H1 (cell line): ENCODE results near the gene KRTCAP2. TPM values are rescaled to one million over a fixed set of nuclear protein-coding genes. Genes with fewer than 3 reads are reported as not detected.

ENCODE experiments used
- CTCF ChIA-PET: fragments of 300-600 bp; sonication (Branson Sonifier 250); formaldehyde crosslinking; loops from one replicate; lab custom pipeline; 2021; ENCODE audit not compliant: partially characterized antibody; lab: Charles Lee
- POLR2A ChIA-PET: fragments of 300-600 bp; sonication (Branson Sonifier 250); formaldehyde crosslinking; loops from one replicate; lab custom pipeline; 2021; ENCODE audit warnings: inconsistent platforms; ENCODE audit not compliant: partially characterized antibody; lab: Charles Lee
- DNase-seq, 2 experiments: peaks; one replicate each; pipeline versions ENCODE4 v3.0.0 to v3.0.0-alpha.2; 2010 to 2022; ENCODE audit warnings: low spot score in 2 of 2, low read depth in 1 of 2, mixed read lengths in 1 of 2
- FAIRE-seq: peaks from 2 replicates; lab custom pipeline; 2011; peaks lifted over from hg19 to GRCh38; lab: Jason Lieb, UNC
- H2AFZ ChIP-seq: 2 replicates; pipeline ENCODE4 v1.8.1; 2012; ENCODE audit warnings: low read length, inconsistent platforms
- H2AK5ac ChIP-seq: 2 replicates; pipeline ENCODE4 v1.6.1; 2013; ENCODE audit warnings: low read depth, low read length
- H2BK120ac ChIP-seq: replicated peaks from 2 replicates; pipeline ENCODE3; 2013; ENCODE audit warnings: low read depth, low read length, inconsistent platforms
- H2BK12ac ChIP-seq: 2 replicates; pipeline ENCODE4 v1.6.1; 2013; ENCODE audit warnings: low read depth, low read length
- H2BK15ac ChIP-seq: 2 replicates; pipeline ENCODE4 v1.6.1; 2013; ENCODE audit warnings: low read length
- H2BK20ac ChIP-seq: 2 replicates; pipeline ENCODE4 v1.6.1; 2013; ENCODE audit warnings: low read length
- H2BK5ac ChIP-seq: 2 replicates; pipeline ENCODE4 v1.6.1; 2013; ENCODE audit warnings: low read depth, low read length
- H3K14ac ChIP-seq: 2 replicates; pipeline ENCODE4 v1.6.1; 2013; ENCODE audit warnings: inconsistent platforms; ENCODE audit not compliant: insufficient read length
- H3K18ac ChIP-seq: 2 replicates; pipeline ENCODE4 v1.6.1; 2013; ENCODE audit warnings: low read length; ENCODE audit errors: extremely low read depth
- H3K23ac ChIP-seq: 2 replicates; pipeline ENCODE4 v1.6.1; 2013; ENCODE audit warnings: inconsistent platforms; ENCODE audit not compliant: insufficient read length
- H3K23me2 ChIP-seq: 2 replicates; pipeline ENCODE4 v1.6.1; 2013; ENCODE audit warnings: low read depth, low read length
- H3K27ac ChIP-seq: 2 replicates; pipeline ENCODE4 v1.6.1; 2011; ENCODE audit warnings: low read depth, low read length, inconsistent platforms
- H3K27me3 ChIP-seq, 4 experiments: replicated peaks in 1 of 4; 1 replicate in 1 of 4; 2 replicates in 3 of 4; pipeline versions ENCODE4 v1.6.1 to v1.8.1; 2011 to 2013; ENCODE audit warnings: low read length in 3 of 4, mild to moderate bottlenecking in 3 of 4, inconsistent platforms in 2 of 4, mixed read lengths in 2 of 4, moderate library complexity in 1 of 4; ENCODE audit not compliant: control insufficient read depth in 3 of 4, insufficient read depth in 3 of 4; ENCODE audit errors: extremely low read depth in 1 of 4
- H3K36me3 ChIP-seq, 4 experiments: 2 replicates each; pipeline versions ENCODE4 v1.6.1 to v1.8.1; 2011 to 2013; ENCODE audit warnings: mild to moderate bottlenecking in 4 of 4, low read length in 3 of 4, moderate library complexity in 2 of 4, control low read depth in 1 of 4, inconsistent platforms in 1 of 4; ENCODE audit not compliant: insufficient read depth in 4 of 4, control insufficient read depth in 2 of 4
- H3K4ac ChIP-seq: replicated peaks from 2 replicates; pipeline ENCODE3; 2013; ENCODE audit warnings: low read length, low read depth, mixed read lengths, inconsistent platforms; ENCODE audit not compliant: insufficient read length
- H3K4me1 ChIP-seq, 4 experiments: replicated peaks in 1 of 4; 1 replicate in 1 of 4; 2 replicates in 3 of 4; pipeline versions ENCODE4 v1.6.1 to v1.8.1; 2011 to 2013; ENCODE audit warnings: low read length in 3 of 4, inconsistent platforms in 2 of 4, mixed read lengths in 1 of 4; ENCODE audit not compliant: insufficient read depth in 4 of 4, control insufficient read depth in 3 of 4
- H3K4me2 ChIP-seq, 2 experiments: 2 replicates each; pipeline versions ENCODE4 v1.6.1 to v1.8.1; 2011 to 2013; ENCODE audit warnings: low read depth in 2 of 2, low read length in 2 of 2, control low read depth in 1 of 2, inconsistent platforms in 1 of 2, mild to moderate bottlenecking in 1 of 2; ENCODE audit not compliant: insufficient read depth in 1 of 2
- H3K4me3 ChIP-seq, 4 experiments: fragments of 200-600, 300-600 bp in 1 of 4; sonication (generic), shearing (Covaris generic), sonication (Bioruptor Twin) in 1 of 4; 2 replicates each; pipeline versions ENCODE4 v1.5.1 to v1.8.1; 2011 to 2016; ENCODE audit warnings: low read length in 4 of 4, low read depth in 3 of 4, control low read depth in 2 of 4, inconsistent platforms in 2 of 4, mild to moderate bottlenecking in 2 of 4, mixed read lengths in 1 of 4, moderate library complexity in 1 of 4; ENCODE audit not compliant: insufficient read depth in 2 of 4; ENCODE audit errors: extremely low read depth in 1 of 4
- H3K56ac ChIP-seq: replicated peaks from 2 replicates; pipeline ENCODE3; 2013; ENCODE audit warnings: low read depth, mild to moderate bottlenecking, mixed read lengths, low read length, inconsistent platforms; ENCODE audit not compliant: insufficient read length
- H3K79me1 ChIP-seq: 2 replicates; pipeline ENCODE4 v1.6.1; 2013; ENCODE audit warnings: low read depth, low read length, control low read depth
- H3K79me2 ChIP-seq, 2 experiments: 2 replicates each; pipeline versions ENCODE4 v1.6.1 to v1.8.1; 2012 to 2013; ENCODE audit warnings: low read length in 2 of 2, mild to moderate bottlenecking in 2 of 2, inconsistent platforms in 1 of 2; ENCODE audit not compliant: insufficient read depth in 2 of 2, control insufficient read depth in 1 of 2
- H3K9ac ChIP-seq, 4 experiments: replicated peaks in 1 of 4; 1 replicate in 1 of 4; 2 replicates in 3 of 4; pipeline versions ENCODE4 v1.6.1 to v1.8.1; 2011 to 2013; ENCODE audit warnings: low read depth in 3 of 4, low read length in 3 of 4, control low read depth in 2 of 4, mild to moderate bottlenecking in 2 of 4, moderate library complexity in 2 of 4, inconsistent platforms in 1 of 4; ENCODE audit errors: extremely low read depth in 1 of 4
- H3K9me3 ChIP-seq, 2 experiments: 2 replicates each; pipeline versions ENCODE4 v1.6.1 to v1.8.1; 2012 to 2013; ENCODE audit warnings: mild to moderate bottlenecking in 2 of 2, moderate library complexity in 2 of 2, control low read depth in 1 of 2, inconsistent platforms in 1 of 2, low read depth in 1 of 2, low read length in 1 of 2, mixed read lengths in 1 of 2; ENCODE audit not compliant: insufficient read depth in 2 of 2
- H4K20me1 ChIP-seq, 2 experiments: replicated peaks in 1 of 2; 2 replicates each; pipeline versions ENCODE3 to v1.8.1; 2011 to 2013; ENCODE audit warnings: inconsistent platforms in 2 of 2, low read length in 2 of 2, mild to moderate bottlenecking in 1 of 2; ENCODE audit not compliant: insufficient read depth in 2 of 2, control insufficient read depth in 1 of 2
- H4K5ac ChIP-seq: 2 replicates; pipeline ENCODE4 v1.6.1; 2013; ENCODE audit warnings: low read length, low read depth, mixed read lengths, inconsistent platforms; ENCODE audit not compliant: insufficient read length
- H4K8ac ChIP-seq: 2 replicates; pipeline ENCODE4 v1.8.0; 2013; ENCODE audit warnings: mild to moderate bottlenecking, moderate library complexity, low read length, inconsistent platforms; ENCODE audit not compliant: insufficient read depth; ENCODE audit errors: extremely low read depth
- H4K91ac ChIP-seq: replicated peaks from 2 replicates; pipeline ENCODE3; 2013; ENCODE audit warnings: low read length, mixed read lengths, inconsistent platforms; ENCODE audit not compliant: insufficient read length
- ASH2L ChIP-seq: fragments of 200-600, 300-600 bp; sonication (generic); IDR thresholded peaks from one replicate; pipeline ENCODE4 v1.7.1; 2017; ENCODE audit warnings: low read length
- EP300 ChIP-seq, 2 experiments: IDR thresholded peaks; 1 replicate in 1 of 2; 2 replicates in 1 of 2; pipeline ENCODE4 v1.6.1; 2011 to 2012; ENCODE audit warnings: low read depth in 2 of 2, low read length in 2 of 2, mild to moderate bottlenecking in 2 of 2, borderline replicate concordance in 1 of 2, inconsistent platforms in 1 of 2, moderate library complexity in 1 of 2
- FOSL1 ChIP-seq: IDR thresholded peaks from 2 replicates; pipeline ENCODE4 v1.6.1; 2011; ENCODE audit warnings: mild to moderate bottlenecking, low read depth, low read length, moderate library complexity; ENCODE audit not compliant: insufficient read depth
- RBBP5 ChIP-seq: IDR thresholded peaks from 2 replicates; pipeline ENCODE4 v1.7.1; 2012; ENCODE audit warnings: low read depth, mild to moderate bottlenecking, inconsistent platforms, low read length, moderate library complexity, borderline replicate concordance
- SP1 ChIP-seq: IDR thresholded peaks from 2 replicates; pipeline ENCODE4 v1.6.1; 2011; ENCODE audit warnings: low read depth, low read length
- WGBS, 2 experiments: shearing (Covaris generic) in 1 of 2; methylation state at CpG; one replicate each; pipeline versions ENCODE4 v1.1.6 to v1.1.7; 2013 to 2015; ENCODE audit warnings: low lambda C conversion rate in 2 of 2, mixed read lengths in 2 of 2, inconsistent platforms in 1 of 2, low coverage in 1 of 2, missing lambda C conversion rate in 1 of 2; ENCODE audit not compliant: insufficient replicate concordance in 2 of 2, insufficient coverage in 1 of 2, insufficient read length in 1 of 2; ENCODE audit errors: extremely low coverage in 1 of 2, missing lambda C conversion rate in 1 of 2; 5-methylcytosine and 5-hydroxymethylcytosine counted together
- polyA plus RNA-seq, 7 experiments: library from polyadenylated mRNA; depleted of rRNA in 3 of 7; stranded (reverse) in 5 of 7; unstranded in 2 of 7; fragments of >200 nt in 5 of 7; fragments of 200-250 nt in 2 of 7; gene quantifications; 1 replicate in 5 of 7; 2 replicates in 1 of 7; 4 replicates in 1 of 7; pipeline versions ENCODE4 v1.2.1 to v1.2.3, GENCODE V29; 2011 to 2013; ENCODE audit warnings: missing spikeins in 2 of 7, mixed read lengths in 2 of 7
- total RNA-seq: library from RNA; stranded (reverse); fragmentation: NEBNext Ultra II Directional; extraction: Animal tissue kit (Norgen Biotek cat#: 25700); gene quantifications from 2 replicates; pipeline ENCODE4 v1.2.1, GENCODE V29; 2021
- TF ChIP-seq, protein P1 (sequence below): IDR thresholded peaks from 2 replicates; pipeline ENCODE4 v1.6.1; 2012; ENCODE audit warnings: inconsistent platforms

Gene KRTCAP2
- total and polyA plus RNA-seq, 2 of the 8 experiments (the other 6 are each of a cell fraction or from before 2014, with no cell fraction given) = 146 to 317 TPM

DNA sequence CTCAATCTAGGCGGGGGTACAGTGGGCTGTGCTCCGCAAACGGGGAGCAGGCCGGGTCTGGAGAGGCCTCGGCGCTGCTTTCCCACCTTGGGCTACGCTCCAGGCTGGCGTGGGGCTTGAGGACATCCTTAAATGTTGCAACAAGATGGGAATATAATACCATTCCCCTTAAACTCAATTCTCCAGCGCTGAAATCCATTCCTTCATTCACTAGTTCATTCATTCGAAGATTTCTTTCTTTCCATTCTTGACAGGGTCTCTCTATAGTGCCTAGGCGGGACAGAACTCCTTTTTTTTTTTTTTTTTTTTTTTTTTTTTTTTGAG lies 32.5 kb downstream of the KRTCAP2 start:
- no peak for TF ChIP-seq FOSL1
- peak; percentile 15 for TF ChIP-seq ASH2L
- no peak for TF ChIP-seq SP1
- TF ChIP-seq, protein P1, sequence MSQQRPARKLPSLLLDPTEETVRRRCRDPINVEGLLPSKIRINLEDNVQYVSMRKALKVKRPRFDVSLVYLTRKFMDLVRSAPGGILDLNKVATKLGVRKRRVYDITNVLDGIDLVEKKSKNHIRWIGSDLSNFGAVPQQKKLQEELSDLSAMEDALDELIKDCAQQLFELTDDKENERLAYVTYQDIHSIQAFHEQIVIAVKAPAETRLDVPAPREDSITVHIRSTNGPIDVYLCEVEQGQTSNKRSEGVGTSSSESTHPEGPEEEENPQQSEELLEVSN = 0 out of 2 replicates have a peak, but pooled peaks have one; percentile 23
- no peak for TF ChIP-seq EP300 (IDR thresholded peaks at IDR 0.05; ENCODE audit: borderline replicate concordance in 1 of 2, low read depth in 2 of 2, low read length in 2 of 2)
- 0 out of 2 replicates have a peak, but pooled peaks have one; percentile 13 for TF ChIP-seq RBBP5
- no peak overlapping the region for H3K9ac ChIP-seq
- POLR2A ChIA-PET = interaction anchor here (0.6 to 1.0 kb wide), 3 partner anchors 8 to 122 kb away, joined by 3 to 8 read pairs (median 4); partner anchors contain the start of gene KRTCAP2

More for the DNA sequence above, 32.5 kb downstream of the KRTCAP2 start:
- H3K23ac ChIP-seq = no peak overlapping the region
- H3K4me1 ChIP-seq = peaks cover 0 to 8% (median 7%) of the 10 kb centered on the region in 4 experiments; a peak in 4 of 7 replicates
- H3K14ac ChIP-seq = no peak overlapping the region
- H3K27ac ChIP-seq = no peak overlapping the region
- H4K5ac ChIP-seq = peak overlapping the region; percentile 68
- H3K4me2 ChIP-seq = peak overlapping the region; percentile 72 to 89
- FAIRE-seq (no peak), DNase-seq (no peak)
- WGBS, 2 experiments = 19% methylated on average over 11 of the region's 11 CpGs; no CpG with 5 or more reads in 1 of the 2 experiments
- H3K56ac ChIP-seq = no peak overlapping the region
- H2BK15ac ChIP-seq = 0 out of 2 replicates have a peak overlapping the region, but pooled peaks have one; percentile 36
- no peaks in the 10 kb centered on the region for H4K20me1 ChIP-seq
- no peak overlapping the region for H2BK5ac ChIP-seq
- no peaks in the 10 kb centered on the region for H3K9me3 ChIP-seq
- no peak overlapping the region for H2BK120ac ChIP-seq
- peak overlapping the region; percentile 70 to 96 (median 92); a peak in 7 of 8 replicates for H3K4me3 ChIP-seq
- no peak overlapping the region for H2AK5ac ChIP-seq
- H2AFZ ChIP-seq = peak overlapping the region; percentile 91
- no peak overlapping the region for H3K4ac ChIP-seq
- CTCF ChIA-PET = interaction anchor here (1.3 to 14.2 kb wide), 2 partner anchors 30 to 41 kb away, joined by 4 to 187 read pairs; partner anchors contain the start of genes KRTCAP2 and TRIM46
- peak overlapping the region; percentile 88; the same call in 1 of the 2 replicates for H4K8ac ChIP-seq
- peaks cover 6% of the 10 kb centered on the region; the same call in 1 of the 2 replicates for H3K23me2 ChIP-seq
- H2BK20ac ChIP-seq = no peak overlapping the region
- H3K79me2 ChIP-seq = peaks cover 0 to 2% of the 10 kb centered on the region in 2 experiments; a peak in 1 of 4 replicates
- no peaks in the 10 kb centered on the region; a peak in 1 of 8 replicates for H3K36me3 ChIP-seq
- H3K18ac ChIP-seq = no peak overlapping the region
- H4K91ac ChIP-seq = no peak overlapping the region
- H2BK12ac ChIP-seq = no peak overlapping the region; the same call in 1 of the 2 replicates
- H3K27me3 ChIP-seq = no peaks in the 10 kb centered on the region
- H3K79me1 ChIP-seq = no peaks in the 10 kb centered on the region; the same call in 1 of the 2 replicates
